A549 (cell line): ENCODE measurements around the gene GXYLT1.

Experiments used
- CEBPB ChIP-seq, 2 experiments: fragments of >200 bp in 1 of 2; sonication (Bioruptor Twin) in 1 of 2; formaldehyde crosslinking in 1 of 2; IDR thresholded peaks; 2 replicates each; pipeline ENCODE4 v1.6.1; 2012 to 2016
- MAFK ChIP-seq: fragments of 450-650 bp; IDR thresholded peaks from 2 replicates; pipeline ENCODE4 v1.6.1; 2014; ENCODE audit not compliant: partially characterized antibody
- MYC ChIP-seq: IDR thresholded peaks from 2 replicates; pipeline ENCODE4 v1.6.1; 2012; ENCODE audit warnings: mild to moderate bottlenecking, inconsistent platforms, low read length, improper control_type of control experiment, borderline replicate concordance
- NPAS2 ChIP-seq: fragments of 250-450 bp; sonication (Bioruptor Pico); IDR thresholded peaks from 2 replicates; pipeline ENCODE4 v1.8.0; 2022; ENCODE audit warnings: mild to moderate bottlenecking, moderate library complexity, borderline replicate concordance
- NR3C1 ChIP-seq: fragments of >200 bp; sonication (Bioruptor Twin); formaldehyde crosslinking; IDR thresholded peaks from 3 replicates; pipeline ENCODE4 v1.6.1; 2017
- POLR2A ChIP-seq: IDR thresholded peaks from 2 replicates; pipeline ENCODE4 v1.6.1; 2012; ENCODE audit warnings: mild to moderate bottlenecking, low read length
- RCOR1 ChIP-seq: fragments of 150-350 bp; IDR thresholded peaks from 2 replicates; pipeline ENCODE4 v1.6.1; 2014; ENCODE audit warnings: antibody characterized with exemption, low read length, low read depth
- RFX5 ChIP-seq: fragments of 450-650 bp; IDR thresholded peaks from 2 replicates; pipeline ENCODE4 v1.7.1; 2014; ENCODE audit warnings: antibody characterized with exemption, mild to moderate bottlenecking, moderate library complexity
- ZFP36 ChIP-seq: fragments of 450-650 bp; IDR thresholded peaks from 2 replicates; pipeline ENCODE4 v1.6.1; 2014; ENCODE audit warnings: borderline replicate concordance; ENCODE audit not compliant: partially characterized antibody
- TF ChIP-seq, protein P1 (sequence below): fragments of >200 bp; sonication (Bioruptor Twin); formaldehyde crosslinking; IDR thresholded peaks from 3 replicates; pipeline ENCODE4 v1.5.1; 2016
- TF ChIP-seq, protein P2 (sequence below): fragments of 250-450 bp; sonication (Bioruptor Pico); IDR thresholded peaks from 2 replicates; pipeline ENCODE4 v1.5.0; 2021; ENCODE audit warnings: mild to moderate bottlenecking, moderate library complexity, borderline replicate concordance
- TF ChIP-seq, protein P3 (sequence below): fragments of 200-600 bp; sonication (generic); IDR thresholded peaks from 2 replicates; pipeline ENCODE4 v1.6.1; 2016; ENCODE audit warnings: antibody characterized with exemption, mild to moderate bottlenecking, moderate library complexity
- TF ChIP-seq, protein P4 (sequence below): fragments of >200 bp; sonication (Bioruptor Twin); formaldehyde crosslinking; IDR thresholded peaks from 3 replicates; pipeline ENCODE4 v1.6.1; 2016

DNA sequence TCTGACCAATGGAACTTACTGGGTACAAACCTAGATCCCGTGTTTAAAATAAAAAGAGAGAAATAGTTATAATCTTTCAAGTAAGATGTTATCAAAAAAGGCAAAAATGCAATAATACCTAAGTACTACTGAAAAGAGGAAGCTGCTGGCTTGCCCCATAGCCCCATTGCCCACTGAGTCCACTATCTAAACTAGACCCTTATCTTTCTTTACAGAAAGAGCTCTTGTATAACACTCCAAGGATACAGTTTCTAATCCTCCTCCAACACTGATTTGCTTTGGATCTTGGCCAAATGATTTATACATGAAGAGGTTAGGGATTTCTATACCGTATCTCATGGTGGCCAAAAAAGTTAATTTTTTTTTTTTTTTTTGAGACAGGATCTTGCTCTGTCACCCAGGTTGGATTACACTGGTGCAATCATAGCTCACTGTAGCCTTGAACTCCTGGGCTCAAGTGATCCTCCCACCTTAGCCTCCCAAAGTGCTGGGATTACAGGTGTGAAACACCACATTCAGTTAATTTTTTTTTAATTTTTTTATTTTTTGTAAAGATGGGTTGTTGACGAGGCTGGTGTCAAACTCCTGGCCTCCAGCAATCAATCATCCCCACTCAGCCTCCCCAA lies 2.6 kb downstream of the GXYLT1 start:
- TF ChIP-seq, protein P1, sequence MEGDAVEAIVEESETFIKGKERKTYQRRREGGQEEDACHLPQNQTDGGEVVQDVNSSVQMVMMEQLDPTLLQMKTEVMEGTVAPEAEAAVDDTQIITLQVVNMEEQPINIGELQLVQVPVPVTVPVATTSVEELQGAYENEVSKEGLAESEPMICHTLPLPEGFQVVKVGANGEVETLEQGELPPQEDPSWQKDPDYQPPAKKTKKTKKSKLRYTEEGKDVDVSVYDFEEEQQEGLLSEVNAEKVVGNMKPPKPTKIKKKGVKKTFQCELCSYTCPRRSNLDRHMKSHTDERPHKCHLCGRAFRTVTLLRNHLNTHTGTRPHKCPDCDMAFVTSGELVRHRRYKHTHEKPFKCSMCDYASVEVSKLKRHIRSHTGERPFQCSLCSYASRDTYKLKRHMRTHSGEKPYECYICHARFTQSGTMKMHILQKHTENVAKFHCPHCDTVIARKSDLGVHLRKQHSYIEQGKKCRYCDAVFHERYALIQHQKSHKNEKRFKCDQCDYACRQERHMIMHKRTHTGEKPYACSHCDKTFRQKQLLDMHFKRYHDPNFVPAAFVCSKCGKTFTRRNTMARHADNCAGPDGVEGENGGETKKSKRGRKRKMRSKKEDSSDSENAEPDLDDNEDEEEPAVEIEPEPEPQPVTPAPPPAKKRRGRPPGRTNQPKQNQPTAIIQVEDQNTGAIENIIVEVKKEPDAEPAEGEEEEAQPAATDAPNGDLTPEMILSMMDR = no peak
- TF ChIP-seq MAFK (no peak), ZFP36 (no peak), CEBPB (IDR thresholded peaks at IDR 0.05) (no peak), RFX5 (no peak), POLR2A (no peak), NR3C1 (no peak), MYC (no peak), RCOR1 (no peak), NPAS2 (no peak)
- TF ChIP-seq, protein P2, sequence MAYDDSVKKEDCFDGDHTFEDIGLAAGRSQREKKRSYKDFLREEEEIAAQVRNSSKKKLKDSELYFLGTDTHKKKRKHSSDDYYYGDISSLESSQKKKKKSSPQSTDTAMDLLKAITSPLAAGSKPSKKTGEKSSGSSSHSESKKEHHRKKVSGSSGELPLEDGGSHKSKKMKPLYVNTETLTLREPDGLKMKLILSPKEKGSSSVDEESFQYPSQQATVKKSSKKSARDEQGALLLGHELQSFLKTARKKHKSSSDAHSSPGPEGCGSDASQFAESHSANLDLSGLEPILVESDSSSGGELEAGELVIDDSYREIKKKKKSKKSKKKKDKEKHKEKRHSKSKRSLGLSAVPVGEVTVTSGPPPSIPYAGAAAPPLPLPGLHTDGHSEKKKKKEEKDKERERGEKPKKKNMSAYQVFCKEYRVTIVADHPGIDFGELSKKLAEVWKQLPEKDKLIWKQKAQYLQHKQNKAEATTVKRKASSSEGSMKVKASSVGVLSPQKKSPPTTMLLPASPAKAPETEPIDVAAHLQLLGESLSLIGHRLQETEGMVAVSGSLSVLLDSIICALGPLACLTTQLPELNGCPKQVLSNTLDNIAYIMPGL (CRISPR knock-in tag) = no peak
- TF ChIP-seq, protein P3, sequence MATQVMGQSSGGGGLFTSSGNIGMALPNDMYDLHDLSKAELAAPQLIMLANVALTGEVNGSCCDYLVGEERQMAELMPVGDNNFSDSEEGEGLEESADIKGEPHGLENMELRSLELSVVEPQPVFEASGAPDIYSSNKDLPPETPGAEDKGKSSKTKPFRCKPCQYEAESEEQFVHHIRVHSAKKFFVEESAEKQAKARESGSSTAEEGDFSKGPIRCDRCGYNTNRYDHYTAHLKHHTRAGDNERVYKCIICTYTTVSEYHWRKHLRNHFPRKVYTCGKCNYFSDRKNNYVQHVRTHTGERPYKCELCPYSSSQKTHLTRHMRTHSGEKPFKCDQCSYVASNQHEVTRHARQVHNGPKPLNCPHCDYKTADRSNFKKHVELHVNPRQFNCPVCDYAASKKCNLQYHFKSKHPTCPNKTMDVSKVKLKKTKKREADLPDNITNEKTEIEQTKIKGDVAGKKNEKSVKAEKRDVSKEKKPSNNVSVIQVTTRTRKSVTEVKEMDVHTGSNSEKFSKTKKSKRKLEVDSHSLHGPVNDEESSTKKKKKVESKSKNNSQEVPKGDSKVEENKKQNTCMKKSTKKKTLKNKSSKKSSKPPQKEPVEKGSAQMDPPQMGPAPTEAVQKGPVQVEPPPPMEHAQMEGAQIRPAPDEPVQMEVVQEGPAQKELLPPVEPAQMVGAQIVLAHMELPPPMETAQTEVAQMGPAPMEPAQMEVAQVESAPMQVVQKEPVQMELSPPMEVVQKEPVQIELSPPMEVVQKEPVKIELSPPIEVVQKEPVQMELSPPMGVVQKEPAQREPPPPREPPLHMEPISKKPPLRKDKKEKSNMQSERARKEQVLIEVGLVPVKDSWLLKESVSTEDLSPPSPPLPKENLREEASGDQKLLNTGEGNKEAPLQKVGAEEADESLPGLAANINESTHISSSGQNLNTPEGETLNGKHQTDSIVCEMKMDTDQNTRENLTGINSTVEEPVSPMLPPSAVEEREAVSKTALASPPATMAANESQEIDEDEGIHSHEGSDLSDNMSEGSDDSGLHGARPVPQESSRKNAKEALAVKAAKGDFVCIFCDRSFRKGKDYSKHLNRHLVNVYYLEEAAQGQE = no peak
- TF ChIP-seq, protein P4, sequence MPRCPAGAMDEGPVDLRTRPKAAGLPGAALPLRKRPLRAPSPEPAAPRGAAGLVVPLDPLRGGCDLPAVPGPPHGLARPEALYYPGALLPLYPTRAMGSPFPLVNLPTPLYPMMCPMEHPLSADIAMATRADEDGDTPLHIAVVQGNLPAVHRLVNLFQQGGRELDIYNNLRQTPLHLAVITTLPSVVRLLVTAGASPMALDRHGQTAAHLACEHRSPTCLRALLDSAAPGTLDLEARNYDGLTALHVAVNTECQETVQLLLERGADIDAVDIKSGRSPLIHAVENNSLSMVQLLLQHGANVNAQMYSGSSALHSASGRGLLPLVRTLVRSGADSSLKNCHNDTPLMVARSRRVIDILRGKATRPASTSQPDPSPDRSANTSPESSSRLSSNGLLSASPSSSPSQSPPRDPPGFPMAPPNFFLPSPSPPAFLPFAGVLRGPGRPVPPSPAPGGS = no peak
